Activated T-helper 1 cell treated with Interleukin-2 at 50 U/mL for 16 hours (primary cell): ENCODE data around the gene ZNF19.

Experiments
- DNase-seq: peaks from one replicate; pipeline ENCODE4 v3.0.0-alpha.2; 2020; ENCODE audit warnings: low read depth

The ZNF19 gene

DNA sequence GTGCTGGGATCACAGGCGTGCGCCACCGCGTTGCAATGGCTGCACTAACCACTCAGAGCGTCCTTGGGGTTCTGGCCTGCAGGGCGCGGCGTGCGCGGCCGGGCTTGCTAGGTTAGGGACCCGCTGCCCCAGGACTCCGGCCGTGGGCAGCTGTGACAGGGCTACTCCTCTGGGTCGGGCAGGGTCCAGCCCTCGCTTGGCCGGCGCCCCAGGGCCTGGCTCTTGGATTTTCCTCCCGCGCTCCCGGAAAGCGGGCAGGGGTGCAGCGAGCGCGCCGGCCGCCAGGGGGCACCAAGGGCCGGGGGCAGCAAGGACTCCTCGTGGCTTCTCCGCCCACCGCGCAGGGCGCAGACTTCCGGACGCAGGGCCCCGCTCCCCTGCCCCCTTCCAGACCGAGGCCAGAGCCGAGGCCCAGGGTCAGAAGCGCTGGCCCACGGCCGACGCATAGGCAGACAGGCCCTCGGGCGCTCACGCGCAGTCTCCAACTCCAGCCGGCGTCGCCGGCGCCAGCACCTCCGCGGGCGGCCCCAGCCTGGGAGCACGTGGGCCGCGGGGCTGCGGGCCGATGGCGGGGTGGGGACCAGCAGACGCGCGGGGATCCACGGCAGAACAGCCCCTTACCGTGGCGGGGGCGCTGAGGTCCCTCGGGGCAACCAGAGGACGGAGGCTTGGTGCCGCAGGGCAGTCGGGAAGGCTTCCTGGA lies 47.6 kb downstream of the ZNF19 start:
- no peak for DNase-seq

DNA sequence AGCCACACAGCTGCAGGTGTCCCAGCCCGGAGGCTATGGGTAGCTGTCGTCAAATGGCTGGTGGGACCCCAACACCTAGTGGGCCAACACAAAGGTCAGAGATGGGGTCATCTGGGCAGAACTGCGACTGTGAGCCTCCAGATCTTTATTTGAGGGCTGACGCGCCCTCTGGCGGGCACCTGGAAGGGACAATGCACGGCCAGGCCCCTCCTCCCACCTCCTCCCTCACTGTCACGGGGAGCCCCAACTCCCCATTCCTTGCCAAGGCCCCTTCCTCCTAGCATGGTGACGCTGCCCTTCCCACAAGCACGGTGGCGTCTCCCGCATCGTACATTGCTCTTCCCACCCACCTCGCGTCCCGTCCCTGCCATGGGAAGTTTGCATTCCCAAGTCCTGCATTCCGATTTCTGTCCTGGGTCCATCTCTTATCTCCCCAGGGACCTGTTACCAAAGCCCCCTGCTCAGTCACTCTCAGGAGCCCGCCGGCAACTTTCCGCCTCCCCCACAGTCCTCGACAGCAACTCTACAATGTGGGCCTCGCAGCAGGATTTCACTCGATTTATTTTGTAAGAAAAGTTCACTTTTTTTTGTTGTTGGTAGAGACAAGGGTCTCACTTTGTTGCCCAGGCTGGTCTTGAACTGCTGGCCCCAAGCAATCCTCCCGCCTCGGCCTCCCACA lies 48.3 kb downstream of the ZNF19 start:
- no peak for DNase-seq

GRCh38 chr16:71439523-71439922 lies 49.6 kb downstream of the ZNF19 start:
- DNase-seq: no peak

DNA sequence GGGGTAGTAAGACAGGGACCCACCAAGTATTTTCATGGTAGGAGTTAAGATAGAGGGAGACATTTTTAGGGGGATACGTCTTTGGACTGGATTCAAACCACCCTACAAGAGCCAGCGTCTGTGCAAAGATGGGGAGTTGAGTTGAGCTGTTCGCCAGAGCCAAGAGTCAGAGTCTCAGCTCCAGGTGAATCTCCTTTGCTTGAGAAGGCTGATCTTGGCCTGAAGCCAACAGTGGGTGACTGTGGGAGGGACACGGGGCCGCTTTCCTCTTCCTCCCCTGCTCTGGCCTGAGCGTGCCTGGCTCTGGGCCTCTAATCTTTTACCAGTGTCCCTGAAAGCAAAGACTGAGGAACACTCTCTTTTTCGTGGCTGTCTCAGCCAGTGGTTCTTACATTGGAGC lies 52.7 kb downstream of the ZNF19 start:
- DNase-seq: no peak

DNA sequence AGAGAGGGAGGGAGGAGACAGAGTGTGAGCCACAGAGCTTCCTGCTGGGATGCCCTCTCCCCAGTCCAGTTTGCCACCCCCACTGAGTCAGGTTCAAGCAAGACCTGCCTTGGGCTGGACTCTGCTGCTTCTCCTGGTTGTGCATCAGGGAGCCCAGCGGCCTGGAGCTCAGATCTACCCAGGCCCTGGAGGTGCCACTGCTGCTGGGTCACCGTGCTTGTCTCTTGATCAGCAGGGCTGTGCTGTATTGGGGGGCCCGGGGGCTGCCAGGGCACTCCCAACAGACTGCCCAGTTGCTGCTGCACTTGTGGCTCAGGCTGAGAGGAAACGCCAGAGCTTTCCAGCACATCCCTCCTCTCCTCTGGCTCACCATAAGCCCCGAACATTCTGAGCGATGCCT lies 56.2 kb downstream of the ZNF19 start:
- no peak for DNase-seq

DNA sequence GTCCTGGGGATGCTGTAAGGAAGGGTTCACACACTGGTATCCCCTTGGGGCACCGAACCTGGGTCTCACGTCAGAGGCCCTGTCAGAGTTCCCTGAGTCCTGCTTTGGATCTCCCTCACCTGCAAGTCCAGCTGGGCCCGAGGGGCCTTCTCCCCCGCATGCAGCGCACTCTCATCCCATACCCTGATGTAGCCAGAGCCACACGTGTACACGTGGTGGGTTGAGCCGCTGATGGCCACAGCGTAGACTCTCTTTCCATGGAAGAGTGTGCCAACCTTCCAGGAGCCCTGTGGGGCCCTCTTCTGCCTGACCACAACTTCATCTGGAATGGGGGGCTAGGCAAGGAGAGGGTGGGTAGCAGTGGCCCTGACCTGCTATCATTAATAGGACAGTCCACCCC lies 57.1 kb downstream of the ZNF19 start:
- DNase-seq: no peak

DNA sequence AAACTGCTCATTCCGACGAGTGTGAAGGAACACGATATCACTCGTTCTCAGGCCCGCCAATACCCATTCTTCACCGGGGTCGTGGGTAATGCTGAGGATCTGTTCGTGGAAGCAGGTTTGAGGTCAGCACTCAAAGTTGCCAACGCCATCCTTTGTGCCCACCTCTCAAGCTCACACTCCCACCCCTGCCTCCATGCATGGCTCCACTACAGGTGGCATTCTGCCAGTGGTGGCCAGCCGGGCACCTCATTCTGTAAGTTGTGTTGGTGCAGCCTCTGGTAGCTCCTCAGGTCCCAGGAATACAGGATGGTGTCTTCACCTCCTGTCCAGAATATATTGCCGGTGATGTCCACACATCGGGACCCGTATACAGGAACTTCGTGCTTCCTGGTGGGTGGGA lies 57.9 kb downstream of the ZNF19 start:
- no peak for DNase-seq

DNA sequence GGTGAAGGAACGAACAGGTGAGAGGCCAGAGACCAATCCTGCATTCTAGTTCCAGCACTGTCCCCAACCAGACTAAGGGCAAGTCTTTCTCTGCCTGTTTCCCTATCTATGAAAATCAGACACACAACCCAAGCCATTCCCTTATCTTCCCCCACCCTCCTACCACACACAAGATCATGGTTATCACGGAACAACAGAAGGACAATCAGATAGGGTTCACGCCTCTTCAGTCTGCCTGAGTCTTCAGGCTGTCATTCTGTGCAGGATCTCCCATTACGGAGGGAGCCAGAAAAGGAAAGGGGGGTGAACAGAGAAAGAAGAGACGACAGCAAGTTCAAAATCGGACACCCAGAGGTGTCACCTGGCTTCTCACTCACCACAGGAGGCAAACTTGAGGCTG lies 58.4 kb downstream of the ZNF19 start:
- no peak for DNase-seq

- no peak for DNase-seq
Measured at GRCh38 chr16:71429581-71429980, 59.5 kb downstream of the ZNF19 start.

GRCh38 chr16:71428883-71429282 lies 60.2 kb downstream of the ZNF19 start:
- no peak for DNase-seq

DNA sequence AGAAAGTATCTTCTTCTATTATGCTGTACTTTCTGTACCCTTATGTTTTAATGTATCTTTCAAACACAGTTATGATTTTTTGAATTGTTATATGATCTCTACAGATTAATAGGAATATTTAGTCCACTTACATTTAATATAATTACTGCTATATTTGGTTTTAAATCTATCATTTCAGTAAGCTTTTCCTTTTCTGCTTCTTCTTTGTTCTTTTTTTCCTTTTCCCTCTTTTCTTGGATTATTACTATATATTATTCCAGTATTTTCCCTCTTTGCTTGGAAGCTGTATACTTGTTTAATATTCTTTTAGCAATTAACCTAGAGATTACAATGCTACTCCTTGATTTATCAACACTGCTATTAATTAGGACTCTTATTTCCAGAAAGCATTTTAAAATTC lies 60.7 kb downstream of the ZNF19 start:
- no peak for DNase-seq

DNA sequence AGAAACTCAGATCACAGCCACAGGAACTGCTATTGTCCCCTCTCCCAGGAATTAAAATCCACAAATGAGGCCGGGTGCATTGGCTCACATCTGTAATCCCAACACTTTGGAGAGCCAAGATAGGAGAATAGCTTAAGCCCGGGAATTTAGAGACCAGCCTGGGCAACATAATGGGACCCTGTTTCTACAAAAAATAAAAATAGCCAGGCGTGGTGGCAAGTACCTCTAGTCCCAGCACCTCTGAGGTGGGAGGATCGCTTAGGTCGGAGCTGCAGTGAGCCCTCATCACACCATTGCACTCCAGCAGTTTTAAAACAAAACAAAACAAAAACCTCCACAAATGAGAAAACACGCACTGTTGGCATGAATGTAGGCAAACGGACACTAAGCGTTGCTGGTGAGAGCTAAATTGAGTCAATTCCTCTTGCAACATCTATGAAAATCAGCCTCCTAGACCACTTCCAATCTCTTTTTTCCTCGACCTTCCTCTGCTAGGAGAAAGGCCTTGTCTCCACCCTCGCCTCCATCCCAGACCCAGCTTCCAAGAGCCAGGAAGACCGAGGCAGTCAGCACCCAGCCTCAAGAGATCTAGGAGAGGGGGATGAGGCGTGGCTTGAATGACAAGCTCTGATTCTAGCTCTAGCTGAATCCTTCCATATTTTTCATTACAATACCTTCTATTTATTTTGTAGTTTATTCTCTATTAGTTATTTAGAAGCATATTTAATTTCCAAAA lies 62.1 kb downstream of the ZNF19 start:
- no peak for DNase-seq

DNA sequence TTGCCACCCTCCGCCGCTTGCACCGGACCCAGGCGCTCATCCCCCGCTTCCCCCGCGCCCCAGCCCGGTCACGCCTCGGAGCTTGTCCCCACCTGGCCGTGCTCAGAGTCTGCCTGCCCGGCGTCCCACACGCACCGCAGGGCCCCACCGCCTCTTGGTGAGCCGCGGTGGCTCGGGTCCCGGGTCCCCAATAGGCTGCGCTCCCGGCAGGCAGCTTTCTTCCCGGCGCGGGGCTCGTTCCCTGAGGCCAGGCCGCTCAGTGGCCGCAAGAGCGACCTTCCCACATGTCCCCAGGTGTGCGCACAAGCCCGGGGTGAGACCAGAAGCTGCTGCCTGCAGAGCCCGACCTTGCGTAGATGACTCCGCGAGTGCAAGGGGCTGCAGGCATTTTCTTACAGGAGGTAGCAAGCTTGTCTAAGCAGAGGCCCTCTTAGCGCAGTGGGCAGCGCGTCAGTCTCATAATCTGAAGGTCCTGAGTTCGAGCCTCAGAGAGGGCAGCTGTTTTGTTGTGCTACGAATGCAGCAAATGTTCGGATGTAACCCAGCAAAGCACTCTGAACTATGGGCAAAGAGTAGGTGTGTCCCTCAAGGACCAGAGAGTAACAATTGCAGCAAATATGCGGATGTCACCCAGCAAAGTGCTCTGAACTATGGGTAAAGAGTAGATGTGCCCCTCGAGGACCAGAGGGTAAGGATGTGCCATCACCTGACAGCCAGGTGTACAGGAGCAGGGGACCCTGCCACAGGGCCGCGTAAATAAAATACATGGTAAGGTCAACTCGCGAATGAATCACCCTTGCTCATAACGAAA lies 62.9 kb downstream of the ZNF19 start:
- DNase-seq: no peak

GRCh38 chr16:71425746-71426068 lies 63.4 kb downstream of the ZNF19 start:
- no peak for DNase-seq

- no peak for DNase-seq
Measured at GRCh38 chr16:71424626-71425025, 64.5 kb downstream of the ZNF19 start.

- DNase-seq: no peak
Measured at GRCh38 chr16:71423865-71424264, 65.3 kb downstream of the ZNF19 start.
